ENCODE results near the gene PDP2. TPM values are rescaled to one million over a fixed set of nuclear protein-coding genes. Genes with fewer than 3 reads are reported as not detected.

PDP2 gene
- 4.9 and 5.0 TPM in 2 replicates for polyA plus RNA-seq (2013)

DNA sequence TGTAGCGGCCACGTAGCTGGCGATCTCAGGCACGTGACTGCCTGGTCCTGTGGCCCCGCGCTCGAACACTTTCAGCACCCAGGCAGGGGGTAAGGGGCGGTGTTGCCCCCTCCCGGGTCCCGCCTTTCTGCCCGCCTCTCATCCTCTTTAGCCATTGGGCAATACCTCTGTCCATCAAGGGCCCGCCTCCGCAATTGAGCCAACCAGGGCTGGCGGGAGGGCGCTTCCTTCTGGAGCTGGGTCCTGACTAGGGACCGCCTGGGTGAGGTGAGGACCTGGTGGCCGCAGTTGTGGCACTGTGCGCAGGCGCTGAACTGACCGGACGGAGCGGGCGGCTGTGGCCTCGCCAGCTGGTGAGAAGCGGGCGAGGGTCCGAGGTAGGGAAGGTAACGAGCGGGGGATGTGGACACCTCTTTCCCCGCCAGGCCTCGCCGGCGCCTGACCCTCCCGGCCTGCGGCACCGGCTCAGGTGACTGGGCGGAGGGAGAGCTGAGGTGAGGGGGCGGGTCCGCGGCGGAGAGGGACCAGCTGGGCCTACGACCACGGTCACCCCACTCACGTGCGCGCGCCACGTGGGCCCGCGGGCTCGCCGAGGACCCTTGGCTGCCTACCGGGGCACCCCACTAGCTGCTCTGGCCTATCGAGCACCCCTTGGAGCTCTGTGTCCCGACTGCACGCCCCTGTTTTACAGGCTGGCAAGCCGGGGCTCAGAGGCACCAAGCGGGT lies at the start of gene PDP2:
Gene PDP2 (plus strand): TSS at position 228 of the 726 bp plus-strand sequence. CDS start 3,770 bp downstream, outside the sequence.
- Histone ChIP-seq H3K9ac (ENCODE audit: low read length) (peak within 1 kb of the TSS; percentile 84), H2AK5ac (ENCODE audit: low read length) (peak within 1 kb of the TSS; percentile 18), H2BK12ac (ENCODE audit: low read length) (no peak within 1 kb of the TSS), H3K18ac (ENCODE audit: low read length) (peak within 1 kb of the TSS; percentile 82), H3K79me1 (ENCODE audit: low read length) (peaks cover 10% of the 10 kb centered on the region), H2BK5ac (ENCODE audit: low read depth, low read length, poor library complexity) (peak within 1 kb of the TSS; percentile 78), H3K79me2 (ENCODE audit: control insufficient read depth, insufficient read depth, low read length, poor library complexity) (peaks cover 5% of the 10 kb centered on the region), H2BK120ac (ENCODE audit: insufficient read depth, low read length, poor library complexity) (peak within 1 kb of the TSS; percentile 76), H3K27me3 (ENCODE audit: insufficient read depth, low read length) (no peaks in the 10 kb centered on the region), H3K4me2 (ENCODE audit: low read length) (peak within 1 kb of the TSS; percentile 89), H4K12ac (ENCODE audit: low read depth, low read length) (peak within 1 kb of the TSS; percentile 2), H2AFZ (ENCODE audit: insufficient read depth, low read length, poor library complexity) (peak within 1 kb of the TSS; percentile 87), H4K8ac (ENCODE audit: low read depth, low read length) (peak within 1 kb of the TSS; percentile 88), H3K27ac (ENCODE audit: low read depth, low read length) (peak within 1 kb of the TSS; percentile 46), H3K4ac (ENCODE audit: low read depth, low read length) (peak within 1 kb of the TSS; percentile 71), H3K4me3 (ENCODE audit: low read depth, low read length) (peak within 1 kb of the TSS; percentile 90), H3K14ac (ENCODE audit: low read length) (peak within 1 kb of the TSS; percentile 50), H3K23ac (ENCODE audit: low read length) (no peak within 1 kb of the TSS), H4K91ac (ENCODE audit: low read depth, low read length) (peak within 1 kb of the TSS; percentile 56), H3K4me1 (ENCODE audit: control insufficient read depth in 1 of 2, insufficient read depth in 2 of 2, low read length in 2 of 2) (peaks cover 12% of the 10 kb centered on the region in 2 experiments), H3K36me3 (ENCODE audit: control insufficient read depth in 1 of 2, insufficient read depth in 2 of 2, low read length in 2 of 2) (peaks cover 11 to 13% of the 10 kb centered on the region in 2 experiments), H3K9me3 (ENCODE audit: insufficient read depth, low read depth, low read length) (no peaks in the 10 kb centered on the region)
- peak; percentile 92 to 97 for DNase-seq
- WGBS (ENCODE audit: extremely low coverage, insufficient coverage, insufficient read length) = no CpG with 5 or more reads among the region's 58 CpGs

DNA sequence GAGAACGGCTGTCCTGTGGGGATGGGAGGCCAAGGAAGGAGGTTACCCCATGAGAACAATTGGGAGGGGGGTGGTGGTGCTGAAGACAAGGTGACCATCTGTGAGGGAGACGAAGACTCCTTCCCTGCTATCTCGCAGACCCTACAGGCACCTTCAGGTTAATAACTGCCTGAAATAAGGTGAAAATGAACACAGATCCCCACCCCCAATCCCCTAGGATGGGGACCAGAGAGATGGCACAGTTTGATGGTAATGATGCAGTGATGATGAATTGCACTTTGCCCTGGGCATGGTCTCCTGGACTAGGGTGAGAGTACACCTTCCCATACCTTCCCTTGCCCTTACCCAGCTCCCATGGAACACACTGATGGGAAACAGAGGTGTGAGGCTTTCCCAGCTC lies 48.1 kb upstream of the PDP2 start:
- no peak overlapping the region for H4K91ac ChIP-seq (ENCODE audit: low read depth, low read length)
- no peak overlapping the region for H3K27ac ChIP-seq (ENCODE audit: low read depth, low read length)
- H3K9ac ChIP-seq (ENCODE audit: low read length) = no peak overlapping the region
- no peak overlapping the region for H3K18ac ChIP-seq (ENCODE audit: low read length)
- no peak overlapping the region for H3K14ac ChIP-seq (ENCODE audit: low read length)
- H4K12ac ChIP-seq (ENCODE audit: low read depth, low read length) = no peak overlapping the region
- peaks cover 2% of the 10 kb centered on the region for H3K27me3 ChIP-seq (ENCODE audit: insufficient read depth, low read length)
- no peak overlapping the region for H3K23ac ChIP-seq (ENCODE audit: low read length)
- no peaks in the 10 kb centered on the region for H3K9me3 ChIP-seq (ENCODE audit: insufficient read depth, low read depth, low read length)
- H3K4me2 ChIP-seq (ENCODE audit: low read length) = no peak overlapping the region
- no peak overlapping the region for H2BK120ac ChIP-seq (ENCODE audit: insufficient read depth, low read length, poor library complexity)
- H2BK12ac ChIP-seq (ENCODE audit: low read length) = no peak overlapping the region
- no peak overlapping the region for H4K8ac ChIP-seq (ENCODE audit: low read depth, low read length)
- peaks cover 3 to 8% of the 10 kb centered on the region in 2 experiments for H3K36me3 ChIP-seq (ENCODE audit: control insufficient read depth in 1 of 2, insufficient read depth in 2 of 2, low read length in 2 of 2)
- peaks cover 4% of the 10 kb centered on the region for H3K79me1 ChIP-seq (ENCODE audit: low read length)
- no peak overlapping the region for H3K4ac ChIP-seq (ENCODE audit: low read depth, low read length)
- WGBS (ENCODE audit: extremely low coverage, insufficient coverage, insufficient read length) = no CpG with 5 or more reads among the region's 3 CpGs
- H2AK5ac ChIP-seq (ENCODE audit: low read length) = no peak overlapping the region
- peaks cover 6% of the 10 kb centered on the region for H3K79me2 ChIP-seq (ENCODE audit: control insufficient read depth, insufficient read depth, low read length, poor library complexity)
- no peak overlapping the region for H2AFZ ChIP-seq (ENCODE audit: insufficient read depth, low read length, poor library complexity)
- H3K4me3 ChIP-seq (ENCODE audit: low read depth, low read length) = no peak overlapping the region
- peaks cover 2 to 3% of the 10 kb centered on the region in 2 experiments for H3K4me1 ChIP-seq (ENCODE audit: control insufficient read depth in 1 of 2, insufficient read depth in 2 of 2, low read length in 2 of 2)
- DNase-seq = no peak
- no peak overlapping the region for H2BK5ac ChIP-seq (ENCODE audit: low read depth, low read length, poor library complexity)

GRCh38 chr16:66832661-66833305 lies 47.5 kb upstream of the PDP2 start:
- Histone ChIP-seq H4K91ac (ENCODE audit: low read depth, low read length) (no peak overlapping the region), H3K4me1 (ENCODE audit: control insufficient read depth in 1 of 2, insufficient read depth in 2 of 2, low read length in 2 of 2) (peaks cover 2 to 3% of the 10 kb centered on the region in 2 experiments), H3K14ac (ENCODE audit: low read length) (no peak overlapping the region), H3K9me3 (ENCODE audit: insufficient read depth, low read depth, low read length) (no peaks in the 10 kb centered on the region), H3K79me1 (ENCODE audit: low read length) (peaks cover 4% of the 10 kb centered on the region), H3K36me3 (ENCODE audit: control insufficient read depth in 1 of 2, insufficient read depth in 2 of 2, low read length in 2 of 2) (peaks cover 3 to 7% of the 10 kb centered on the region in 2 experiments), H2BK12ac (ENCODE audit: low read length) (no peak overlapping the region), H2AK5ac (ENCODE audit: low read length) (no peak overlapping the region), H3K4ac (ENCODE audit: low read depth, low read length) (no peak overlapping the region), H3K79me2 (ENCODE audit: control insufficient read depth, insufficient read depth, low read length, poor library complexity) (peaks cover 6% of the 10 kb centered on the region), H4K12ac (ENCODE audit: low read depth, low read length) (no peak overlapping the region), H4K8ac (ENCODE audit: low read depth, low read length) (no peak overlapping the region), H3K4me2 (ENCODE audit: low read length) (no peak overlapping the region), H2BK120ac (ENCODE audit: insufficient read depth, low read length, poor library complexity) (no peak overlapping the region), H3K27ac (ENCODE audit: low read depth, low read length) (no peak overlapping the region), H3K27me3 (ENCODE audit: insufficient read depth, low read length) (peaks cover 2% of the 10 kb centered on the region), H3K18ac (ENCODE audit: low read length) (no peak overlapping the region), H3K23ac (ENCODE audit: low read length) (no peak overlapping the region), H3K9ac (ENCODE audit: low read length) (no peak overlapping the region), H3K4me3 (ENCODE audit: low read depth, low read length) (no peak overlapping the region), H2AFZ (ENCODE audit: insufficient read depth, low read length, poor library complexity) (no peak overlapping the region), H2BK5ac (ENCODE audit: low read depth, low read length, poor library complexity) (no peak overlapping the region)
- no CpG with 5 or more reads among the region's 7 CpGs for WGBS (ENCODE audit: extremely low coverage, insufficient coverage, insufficient read length)
- DNase-seq = no peak

- Histone ChIP-seq H4K8ac (ENCODE audit: low read depth, low read length) (no peak overlapping the region), H3K27me3 (ENCODE audit: insufficient read depth, low read length) (peaks cover 2% of the 10 kb centered on the region), H2AFZ (ENCODE audit: insufficient read depth, low read length, poor library complexity) (no peak overlapping the region), H3K4me3 (ENCODE audit: low read depth, low read length) (no peak overlapping the region), H3K4me1 (ENCODE audit: control insufficient read depth in 1 of 2, insufficient read depth in 2 of 2, low read length in 2 of 2) (no peaks in the 10 kb centered on the region), H4K91ac (ENCODE audit: low read depth, low read length) (no peak overlapping the region), H3K4me2 (ENCODE audit: low read length) (no peak overlapping the region), H3K36me3 (ENCODE audit: control insufficient read depth in 1 of 2, insufficient read depth in 2 of 2, low read length in 2 of 2) (no peaks in the 10 kb centered on the region), H3K9ac (ENCODE audit: low read length) (no peak overlapping the region), H2BK12ac (ENCODE audit: low read length) (no peak overlapping the region), H3K27ac (ENCODE audit: low read depth, low read length) (no peak overlapping the region), H3K23ac (ENCODE audit: low read length) (no peak overlapping the region), H3K79me1 (ENCODE audit: low read length) (peaks cover 4% of the 10 kb centered on the region), H3K14ac (ENCODE audit: low read length) (no peak overlapping the region), H3K18ac (ENCODE audit: low read length) (no peak overlapping the region), H3K4ac (ENCODE audit: low read depth, low read length) (no peak overlapping the region), H2BK120ac (ENCODE audit: insufficient read depth, low read length, poor library complexity) (no peak overlapping the region), H4K12ac (ENCODE audit: low read depth, low read length) (no peak overlapping the region), H2AK5ac (ENCODE audit: low read length) (no peak overlapping the region), H3K9me3 (ENCODE audit: insufficient read depth, low read depth, low read length) (no peaks in the 10 kb centered on the region), H2BK5ac (ENCODE audit: low read depth, low read length, poor library complexity) (no peak overlapping the region), H3K79me2 (ENCODE audit: control insufficient read depth, insufficient read depth, low read length, poor library complexity) (peaks cover 4% of the 10 kb centered on the region)
- no peak for DNase-seq
- WGBS (ENCODE audit: extremely low coverage, insufficient coverage, insufficient read length) = no CpG with 5 or more reads among the region's 5 CpGs
Measured at GRCh38 chr16:66834746-66835145, 45.6 kb upstream of the PDP2 start.
